Epithelial cell of esophagus (primary cell): ENCODE measurements around the gene SLC51A.

Source experiments
- DNase-seq: peaks from one replicate; pipeline ENCODE4 v3.0.0; 2010; ENCODE audit warnings: low read depth
- H3K4me3 ChIP-seq: 2 replicates; pipeline ENCODE4 v1.5.1; 2011; ENCODE audit warnings: mild to moderate bottlenecking, low read length, control low read depth
- CTCF ChIP-seq: IDR thresholded peaks from 2 replicates; pipeline ENCODE4 v1.5.1; 2011; ENCODE audit warnings: low read depth, mild to moderate bottlenecking, low read length, control low read depth, inconsistent platforms; ENCODE audit not compliant: insufficient read depth; ENCODE audit errors: missing control alignments

SLC51A gene

GRCh38 chr3:196222876-196223595 is 6.7 kb downstream of the SLC51A start:
- peak; percentile 74 for DNase-seq
- TF ChIP-seq CTCF: no peak
- H3K4me3 ChIP-seq: no peak overlapping the region

- H3K4me3 ChIP-seq: no peak overlapping the region
- no peak for DNase-seq
- no peak for TF ChIP-seq CTCF
Measured at GRCh38 chr3:196225086-196225485, 8.8 kb downstream of the SLC51A start.

- no peak overlapping the region for H3K4me3 ChIP-seq
- no peak for TF ChIP-seq CTCF
- DNase-seq: no peak
Measured at GRCh38 chr3:196225763-196226364, 9.5 kb downstream of the SLC51A start.

GRCh38 chr3:196227121-196227561 is 10.8 kb downstream of the SLC51A start:
- no peak for TF ChIP-seq CTCF
- no peak overlapping the region for H3K4me3 ChIP-seq
- no peak for DNase-seq

- no peak for TF ChIP-seq CTCF
- DNase-seq: no peak
- no peak overlapping the region for H3K4me3 ChIP-seq
Measured at GRCh38 chr3:196227629-196228493, 11.5 kb downstream of the SLC51A start.

GRCh38 chr3:196232154-196232881 is 16.0 kb downstream of the SLC51A start:
- no peak for DNase-seq
- H3K4me3 ChIP-seq: no peak overlapping the region
- TF ChIP-seq CTCF: no peak
